K562 (cell line): ENCODE measurements around the gene GJA9. TPM values are rescaled to one million over a fixed set of nuclear protein-coding genes. Genes with fewer than 3 reads are reported as not detected.

ENCODE experiments used
- FOXA3 ChIP-seq, 2 experiments: fragments of 450-650 bp in 1 of 2; sonication (generic) in 1 of 2; formaldehyde crosslinking; IDR thresholded peaks in 1 of 2; conservative IDR thresholded peaks in 1 of 2; 2 replicates each; pipeline versions ENCODE4 v1.4.0 to v1.8.0; 2020 to 2022; ENCODE audit warnings: mild to moderate bottlenecking in 2 of 2, missing genetic modification reagents in 1 of 2
- KAT8 ChIP-seq: fragments of 450-650 bp; IDR thresholded peaks from 2 replicates; pipeline ENCODE4 v1.6.1; 2016; ENCODE audit warnings: low read depth, mild to moderate bottlenecking
- MTA1 ChIP-seq: fragments of 450-650 bp; IDR thresholded peaks from 2 replicates; pipeline ENCODE4 v1.6.1; 2017; ENCODE audit warnings: borderline replicate concordance
- NONO ChIP-seq, 2 experiments: fragments of 200-400 bp in 1 of 2; fragments of 450-650 bp in 1 of 2; formaldehyde crosslinking in 1 of 2; IDR thresholded peaks; 2 replicates each; pipeline ENCODE4 v1.6.1; 2017; ENCODE audit warnings: low read depth in 2 of 2, mild to moderate bottlenecking in 2 of 2, moderate library complexity in 2 of 2, low read length in 1 of 2
- PHB ChIP-seq: fragments of 250-450 bp; sonication (Bioruptor Pico); IDR thresholded peaks from 2 replicates; pipeline ENCODE4 v1.5.0; 2021
- POLR2A ChIP-seq: fragments of 450-650 bp; conservative IDR thresholded peaks from 2 replicates; pipeline ENCODE4 v1.6.1; 2016
- RBM17 ChIP-seq: fragments of 200-400 bp; formaldehyde crosslinking; IDR thresholded peaks from 2 replicates; pipeline ENCODE4 v1.6.1; 2017; ENCODE audit warnings: low read depth, mild to moderate bottlenecking, low read length, borderline replicate concordance
- RFX1 ChIP-seq: fragments of 450-650 bp; IDR thresholded peaks from 2 replicates; pipeline ENCODE4 v1.6.1; 2016; ENCODE audit warnings: mild to moderate bottlenecking, moderate library complexity
- SMC3 ChIP-seq: conservative IDR thresholded peaks from 2 replicates; pipeline ENCODE4 v1.6.1; 2011; ENCODE audit warnings: low read depth, low read length, improper control_type of control experiment; ENCODE audit not compliant: insufficient read depth
- SRF ChIP-seq, 2 experiments: fragments of 250-450, 450-650 bp in 1 of 2; sonication (Bioruptor Pico) in 1 of 2; sonication (generic) in 1 of 2; formaldehyde crosslinking; IDR thresholded peaks; 2 replicates each; pipeline versions ENCODE4 v1.5.0 to v1.5.1; 2020 to 2022; ENCODE audit warnings: mild to moderate bottlenecking in 1 of 2, missing genetic modification reagents in 1 of 2
- ZNF408 ChIP-seq: fragments of 250-450 bp; sonication (Bioruptor Pico); IDR thresholded peaks from 2 replicates; pipeline ENCODE4 v1.4.0; 2020; ENCODE audit warnings: low read depth, mild to moderate bottlenecking, moderate library complexity
- ZNF75A ChIP-seq: fragments of 450-650 bp; formaldehyde crosslinking; IDR thresholded peaks from 2 replicates; pipeline ENCODE4 v1.4.0; 2020; ENCODE audit warnings: mild to moderate bottlenecking
- ZNF766 ChIP-seq: fragments of 200-800 bp; sonication (Bioruptor generic); conservative IDR thresholded peaks from 2 replicates; pipeline ENCODE4 v1.6.1; 2016; ENCODE audit warnings: missing genetic modification characterization, missing compliant biosample characterization
- polyA plus RNA-seq, 8 experiments: library from polyadenylated mRNA; depleted of rRNA in 4 of 8; stranded (reverse) in 5 of 8; unstranded in 3 of 8; fragments of >200 nt; fragmentation: Nextera tagmentation in 2 of 8; fragmentation: Illumina TruSeq in 1 of 8; extraction: Ambion mirVana in 2 of 8; extraction: Trizol in 1 of 8; gene quantifications; 2 replicates each; pipeline versions ENCODE4 v1.2.1 to v1.2.3, GENCODE V29; 2011 to 2014; ENCODE audit warnings: inconsistent platforms in 1 of 8, missing spikeins in 1 of 8
- total RNA-seq, 7 experiments: library from RNA; depleted of rRNA in 6 of 7; stranded (reverse); fragments of >200 nt in 6 of 7; fragmentation: Illumina TruSeq in 2 of 7; extraction: Trizol in 2 of 7; gene quantifications; 2 replicates each; pipeline versions ENCODE4 v1.2.1 to v1.2.3, GENCODE V29; 2011 to 2021; ENCODE audit warnings: low replicate concordance in 1 of 7
- TF ChIP-seq, protein P1 (sequence below): fragments of 450-650 bp; IDR thresholded peaks from 2 replicates; pipeline ENCODE4 v1.6.1; 2017; ENCODE audit warnings: mild to moderate bottlenecking, moderate library complexity
- TF ChIP-seq, protein P2 (sequence below): fragments of 450-650 bp; IDR thresholded peaks from 2 replicates; pipeline ENCODE4 v1.7.0; 2016; ENCODE audit warnings: borderline replicate concordance
- TF ChIP-seq, protein P3 (sequence below): IDR thresholded peaks from 3 replicates; pipeline ENCODE4 v1.6.1; 2011; ENCODE audit warnings: borderline replicate concordance, mild to moderate bottlenecking, moderate library complexity; ENCODE audit not compliant: insufficient read length; ENCODE audit errors: extremely low read depth
- TF ChIP-seq, protein P4 (sequence below): fragments of 150-350 bp; IDR thresholded peaks from 2 replicates; pipeline ENCODE4 v1.6.1; 2014; ENCODE audit warnings: low read depth, mild to moderate bottlenecking, low read length, borderline replicate concordance

The GJA9 gene
- total and polyA plus RNA-seq, 9 of the 15 experiments (the other 6 are each of a cell fraction or from before 2014, with no cell fraction given) = not detected

DNA sequence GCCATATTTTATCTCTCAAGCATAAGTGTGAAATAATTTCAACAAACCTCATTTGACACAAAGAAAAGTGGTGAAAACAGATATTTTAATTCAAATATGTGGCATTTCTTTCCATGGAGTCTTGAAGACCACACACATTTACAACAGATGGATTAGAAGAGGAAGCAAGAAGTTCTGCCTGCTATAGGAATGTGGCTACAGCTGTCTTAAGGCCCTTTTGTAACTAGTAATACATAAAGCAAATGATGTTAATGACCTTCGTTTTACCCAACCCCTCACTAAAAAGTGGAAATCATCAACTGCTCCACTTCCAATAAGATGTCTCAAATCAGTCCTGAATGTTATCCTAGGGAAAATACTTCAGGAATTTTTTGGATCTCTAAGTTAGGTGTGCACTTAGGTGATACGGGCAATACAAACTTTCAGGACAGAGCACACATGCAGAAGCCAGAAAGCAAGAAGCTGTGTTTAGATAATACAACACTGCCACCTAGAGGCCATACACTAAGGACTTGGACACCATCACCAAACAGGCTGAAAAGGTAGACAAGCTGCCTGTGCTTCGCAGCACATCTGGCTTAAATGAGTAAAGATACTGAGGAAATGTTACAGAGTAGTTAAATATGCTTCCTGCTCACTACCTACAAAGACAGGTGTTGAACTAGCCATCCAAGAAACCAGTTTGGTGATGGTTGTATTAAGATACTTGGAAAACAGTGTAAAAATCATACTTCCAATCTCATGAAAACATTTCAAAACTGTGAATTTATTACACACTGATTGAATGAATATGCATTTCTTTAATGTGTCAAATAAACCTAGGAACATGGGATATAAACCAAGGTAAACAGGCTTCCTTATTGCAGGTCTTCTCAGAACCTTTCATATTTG is 46.2 kb downstream of the GJA9 start (continued):
- TF ChIP-seq, protein P1, sequence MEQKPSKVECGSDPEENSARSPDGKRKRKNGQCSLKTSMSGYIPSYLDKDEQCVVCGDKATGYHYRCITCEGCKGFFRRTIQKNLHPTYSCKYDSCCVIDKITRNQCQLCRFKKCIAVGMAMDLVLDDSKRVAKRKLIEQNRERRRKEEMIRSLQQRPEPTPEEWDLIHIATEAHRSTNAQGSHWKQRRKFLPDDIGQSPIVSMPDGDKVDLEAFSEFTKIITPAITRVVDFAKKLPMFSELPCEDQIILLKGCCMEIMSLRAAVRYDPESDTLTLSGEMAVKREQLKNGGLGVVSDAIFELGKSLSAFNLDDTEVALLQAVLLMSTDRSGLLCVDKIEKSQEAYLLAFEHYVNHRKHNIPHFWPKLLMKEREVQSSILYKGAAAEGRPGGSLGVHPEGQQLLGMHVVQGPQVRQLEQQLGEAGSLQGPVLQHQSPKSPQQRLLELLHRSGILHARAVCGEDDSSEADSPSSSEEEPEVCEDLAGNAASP = no peak
- TF ChIP-seq ZNF766 (CRISPR knock-in tag) (no peak), ZNF75A (no peak), PHB (CRISPR knock-in tag) (no peak), ZNF408 (no peak), KAT8 (no peak), SRF (CRISPR knock-in tag; IDR thresholded peaks at IDR 0.05) (no peak), SMC3 (peak; percentile 95), FOXA3 (CRISPR knock-in tag; conservative IDR thresholded peaks at IDR 0.05 in 1 of 2, IDR thresholded peaks at IDR 0.05 in 1 of 2) (0 out of 4 replicates have a peak, but pooled peaks of 1 of the 2 experiments have one; percentile 23), MTA1 (no peak), RBM17 (no peak), POLR2A (no peak), RFX1 (no peak), NONO (IDR thresholded peaks at IDR 0.05; ENCODE audit: low read depth in 2 of 2, low read length in 1 of 2) (peak in 1 of 2 experiments; percentile 15; a peak in 1 of 4 replicates)
- TF ChIP-seq, protein P2, sequence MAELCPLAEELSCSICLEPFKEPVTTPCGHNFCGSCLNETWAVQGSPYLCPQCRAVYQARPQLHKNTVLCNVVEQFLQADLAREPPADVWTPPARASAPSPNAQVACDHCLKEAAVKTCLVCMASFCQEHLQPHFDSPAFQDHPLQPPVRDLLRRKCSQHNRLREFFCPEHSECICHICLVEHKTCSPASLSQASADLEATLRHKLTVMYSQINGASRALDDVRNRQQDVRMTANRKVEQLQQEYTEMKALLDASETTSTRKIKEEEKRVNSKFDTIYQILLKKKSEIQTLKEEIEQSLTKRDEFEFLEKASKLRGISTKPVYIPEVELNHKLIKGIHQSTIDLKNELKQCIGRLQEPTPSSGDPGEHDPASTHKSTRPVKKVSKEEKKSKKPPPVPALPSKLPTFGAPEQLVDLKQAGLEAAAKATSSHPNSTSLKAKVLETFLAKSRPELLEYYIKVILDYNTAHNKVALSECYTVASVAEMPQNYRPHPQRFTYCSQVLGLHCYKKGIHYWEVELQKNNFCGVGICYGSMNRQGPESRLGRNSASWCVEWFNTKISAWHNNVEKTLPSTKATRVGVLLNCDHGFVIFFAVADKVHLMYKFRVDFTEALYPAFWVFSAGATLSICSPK = no peak
- TF ChIP-seq, protein P3, sequence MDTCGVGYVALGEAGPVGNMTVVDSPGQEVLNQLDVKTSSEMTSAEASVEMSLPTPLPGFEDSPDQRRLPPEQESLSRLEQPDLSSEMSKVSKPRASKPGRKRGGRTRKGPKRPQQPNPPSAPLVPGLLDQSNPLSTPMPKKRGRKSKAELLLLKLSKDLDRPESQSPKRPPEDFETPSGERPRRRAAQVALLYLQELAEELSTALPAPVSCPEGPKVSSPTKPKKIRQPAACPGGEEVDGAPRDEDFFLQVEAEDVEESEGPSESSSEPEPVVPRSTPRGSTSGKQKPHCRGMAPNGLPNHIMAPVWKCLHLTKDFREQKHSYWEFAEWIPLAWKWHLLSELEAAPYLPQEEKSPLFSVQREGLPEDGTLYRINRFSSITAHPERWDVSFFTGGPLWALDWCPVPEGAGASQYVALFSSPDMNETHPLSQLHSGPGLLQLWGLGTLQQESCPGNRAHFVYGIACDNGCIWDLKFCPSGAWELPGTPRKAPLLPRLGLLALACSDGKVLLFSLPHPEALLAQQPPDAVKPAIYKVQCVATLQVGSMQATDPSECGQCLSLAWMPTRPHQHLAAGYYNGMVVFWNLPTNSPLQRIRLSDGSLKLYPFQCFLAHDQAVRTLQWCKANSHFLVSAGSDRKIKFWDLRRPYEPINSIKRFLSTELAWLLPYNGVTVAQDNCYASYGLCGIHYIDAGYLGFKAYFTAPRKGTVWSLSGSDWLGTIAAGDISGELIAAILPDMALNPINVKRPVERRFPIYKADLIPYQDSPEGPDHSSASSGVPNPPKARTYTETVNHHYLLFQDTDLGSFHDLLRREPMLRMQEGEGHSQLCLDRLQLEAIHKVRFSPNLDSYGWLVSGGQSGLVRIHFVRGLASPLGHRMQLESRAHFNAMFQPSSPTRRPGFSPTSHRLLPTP = no peak
- TF ChIP-seq, protein P4, sequence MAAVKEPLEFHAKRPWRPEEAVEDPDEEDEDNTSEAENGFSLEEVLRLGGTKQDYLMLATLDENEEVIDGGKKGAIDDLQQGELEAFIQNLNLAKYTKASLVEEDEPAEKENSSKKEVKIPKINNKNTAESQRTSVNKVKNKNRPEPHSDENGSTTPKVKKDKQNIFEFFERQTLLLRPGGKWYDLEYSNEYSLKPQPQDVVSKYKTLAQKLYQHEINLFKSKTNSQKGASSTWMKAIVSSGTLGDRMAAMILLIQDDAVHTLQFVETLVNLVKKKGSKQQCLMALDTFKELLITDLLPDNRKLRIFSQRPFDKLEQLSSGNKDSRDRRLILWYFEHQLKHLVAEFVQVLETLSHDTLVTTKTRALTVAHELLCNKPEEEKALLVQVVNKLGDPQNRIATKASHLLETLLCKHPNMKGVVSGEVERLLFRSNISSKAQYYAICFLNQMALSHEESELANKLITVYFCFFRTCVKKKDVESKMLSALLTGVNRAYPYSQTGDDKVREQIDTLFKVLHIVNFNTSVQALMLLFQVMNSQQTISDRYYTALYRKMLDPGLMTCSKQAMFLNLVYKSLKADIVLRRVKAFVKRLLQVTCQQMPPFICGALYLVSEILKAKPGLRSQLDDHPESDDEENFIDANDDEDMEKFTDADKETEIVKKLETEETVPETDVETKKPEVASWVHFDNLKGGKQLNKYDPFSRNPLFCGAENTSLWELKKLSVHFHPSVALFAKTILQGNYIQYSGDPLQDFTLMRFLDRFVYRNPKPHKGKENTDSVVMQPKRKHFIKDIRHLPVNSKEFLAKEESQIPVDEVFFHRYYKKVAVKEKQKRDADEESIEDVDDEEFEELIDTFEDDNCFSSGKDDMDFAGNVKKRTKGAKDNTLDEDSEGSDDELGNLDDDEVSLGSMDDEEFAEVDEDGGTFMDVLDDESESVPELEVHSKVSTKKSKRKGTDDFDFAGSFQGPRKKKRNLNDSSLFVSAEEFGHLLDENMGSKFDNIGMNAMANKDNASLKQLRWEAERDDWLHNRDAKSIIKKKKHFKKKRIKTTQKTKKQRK = no peak
